SU-DHL-6 (cell line): ENCODE data around the gene MIDN.

Source experiments
- H2AFZ ChIP-seq: fragments of 200-600 bp; sonication (generic); 2 replicates; pipeline ENCODE4 v1.6.1; 2014; ENCODE audit warnings: low read depth, mild to moderate bottlenecking, moderate library complexity, mixed read lengths, antibody characterized with exemption, low read length; ENCODE audit not compliant: severe bottlenecking
- H3F3A ChIP-seq: fragments of 200-600 bp; shearing (Covaris generic); 2 replicates; pipeline ENCODE4 v1.6.0; 2016; ENCODE audit warnings: antibody characterized with exemption, mild to moderate bottlenecking; ENCODE audit not compliant: insufficient read depth
- H3K27ac ChIP-seq: fragments of 200-600 bp; sonication (generic); 2 replicates; pipeline ENCODE4 v1.5.1; 2016; ENCODE audit warnings: low read depth, mild to moderate bottlenecking, low read length, moderate library complexity, mixed read lengths
- H3K27me3 ChIP-seq: fragments of 200-600 bp; sonication (generic), shearing (Covaris generic); 2 replicates; pipeline ENCODE4 v1.6.0; 2014; ENCODE audit warnings: mild to moderate bottlenecking, low read length
- H3K36me3 ChIP-seq: fragments of 200-600 bp; sonication (generic); 2 replicates; pipeline ENCODE4 v1.6.1; 2014; ENCODE audit warnings: mild to moderate bottlenecking, low read length, mixed read lengths
- H3K4me2 ChIP-seq: fragments of 300-600, 200-600 bp; shearing (Covaris generic), sonication (generic); 2 replicates; pipeline ENCODE4 v1.6.0; 2014; ENCODE audit warnings: low read length, low read depth, mild to moderate bottlenecking; ENCODE audit not compliant: poor library complexity, severe bottlenecking
- H3K4me3 ChIP-seq: fragments of 200-600 bp; sonication (generic); 2 replicates; pipeline ENCODE4 v1.5.1; 2014; ENCODE audit warnings: antibody characterized with exemption, low read length, mild to moderate bottlenecking, mixed read lengths; ENCODE audit not compliant: insufficient read depth, poor library complexity, severe bottlenecking
- H3K79me2 ChIP-seq: fragments of 200-600 bp; sonication (generic); 2 replicates; pipeline ENCODE4 v1.6.1; 2014; ENCODE audit warnings: mild to moderate bottlenecking, low read length, moderate library complexity; ENCODE audit not compliant: insufficient read depth
- H3K9ac ChIP-seq: fragments of 200-600 bp; sonication (generic); 2 replicates; pipeline ENCODE4 v1.7.0; 2014; ENCODE audit warnings: mild to moderate bottlenecking, low read length
- H3K9me2 ChIP-seq: fragments of 200-600 bp; sonication (generic); replicated peaks from 2 replicates; pipeline ENCODE4 v1.6.1; 2014; ENCODE audit warnings: low read length; ENCODE audit not compliant: insufficient read depth
- H3K9me3 ChIP-seq: fragments of 200-600 bp; sonication (generic); 2 replicates; pipeline ENCODE4 v1.6.1; 2014; ENCODE audit warnings: low read length, mixed read lengths; ENCODE audit not compliant: insufficient read depth
- H4K20me1 ChIP-seq: fragments of 200-600 bp; sonication (generic); 2 replicates; pipeline ENCODE4 v1.6.1; 2014; ENCODE audit warnings: low read depth, mild to moderate bottlenecking, antibody characterized with exemption, low read length, moderate library complexity, mixed read lengths
- CTCF ChIP-seq: fragments of 200-600 bp; sonication (generic); IDR thresholded peaks from one replicate; pipeline ENCODE4 v1.5.1; 2017; ENCODE audit warnings: antibody characterized with exemption, mild to moderate bottlenecking, low read length, moderate library complexity; ENCODE audit not compliant: insufficient read depth, poor library complexity, severe bottlenecking
- EZH2phosphoT487 ChIP-seq: fragments of 200-600 bp; sonication (generic), shearing (Covaris generic); conservative IDR thresholded peaks from 2 replicates; pipeline ENCODE4 v1.6.1; 2018; ENCODE audit warnings: mild to moderate bottlenecking, antibody characterized with exemption, low read length, moderate library complexity, mixed read lengths

Gene MIDN

GRCh38 chr19:1294688-1295087, 46.3 kb downstream of the MIDN start:
- Histone ChIP-seq H2AFZ (no peak overlapping the region), H3K27me3 (peaks cover 4% of the 10 kb centered on the region; the same call in 1 of the 2 replicates), H3F3A (no peaks in the 10 kb centered on the region), H4K20me1 (no peaks in the 10 kb centered on the region), H3K4me2 (no peak overlapping the region), H3K27ac (no peak overlapping the region), H3K4me3 (no peak overlapping the region), H3K9me2 (no peaks in the 10 kb centered on the region), H3K79me2 (no peaks in the 10 kb centered on the region), H3K36me3 (no peaks in the 10 kb centered on the region), H3K9ac (no peak overlapping the region), H3K9me3 (no peaks in the 10 kb centered on the region)
- no peak for TF ChIP-seq CTCF
- TF ChIP-seq EZH2phosphoT487, result no peak

- Histone ChIP-seq H3K9ac (no peak overlapping the region), H4K20me1 (no peaks in the 10 kb centered on the region), H3K9me2 (no peaks in the 10 kb centered on the region), H3K4me2 (no peak overlapping the region), H3K27me3 (peaks cover 4% of the 10 kb centered on the region; the same call in 1 of the 2 replicates), H2AFZ (no peak overlapping the region), H3K36me3 (no peaks in the 10 kb centered on the region), H3K9me3 (no peaks in the 10 kb centered on the region), H3K27ac (no peak overlapping the region), H3K4me3 (no peak overlapping the region), H3K79me2 (no peaks in the 10 kb centered on the region), H3F3A (no peaks in the 10 kb centered on the region)
- TF ChIP-seq CTCF, result no peak
- TF ChIP-seq EZH2phosphoT487, result no peak
These were observed 47.0 kb downstream of the MIDN start for GRCh38 chr19:1295169-1296012.

- Histone ChIP-seq H3K9me3 (no peaks in the 10 kb centered on the region), H3K27me3 (peaks cover 4% of the 10 kb centered on the region; the same call in 1 of the 2 replicates), H3K4me2 (no peak overlapping the region), H3K36me3 (no peaks in the 10 kb centered on the region), H3K9ac (no peak overlapping the region), H3K9me2 (no peaks in the 10 kb centered on the region), H3F3A (no peaks in the 10 kb centered on the region), H3K4me3 (no peak overlapping the region), H3K79me2 (no peaks in the 10 kb centered on the region), H2AFZ (no peak overlapping the region), H4K20me1 (no peaks in the 10 kb centered on the region), H3K27ac (no peak overlapping the region)
- TF ChIP-seq CTCF (no peak), EZH2phosphoT487 (no peak)
These were observed 47.7 kb downstream of the MIDN start for GRCh38 chr19:1296078-1296477.
